ENCODE results near the gene CPT1C. TPM values are rescaled to one million over a fixed set of nuclear protein-coding genes. Genes with fewer than 3 reads are reported as not detected.

Gene CPT1C
- polyA plus RNA-seq, 1 donor from 2014 or later = 204 TPM

DNA sequence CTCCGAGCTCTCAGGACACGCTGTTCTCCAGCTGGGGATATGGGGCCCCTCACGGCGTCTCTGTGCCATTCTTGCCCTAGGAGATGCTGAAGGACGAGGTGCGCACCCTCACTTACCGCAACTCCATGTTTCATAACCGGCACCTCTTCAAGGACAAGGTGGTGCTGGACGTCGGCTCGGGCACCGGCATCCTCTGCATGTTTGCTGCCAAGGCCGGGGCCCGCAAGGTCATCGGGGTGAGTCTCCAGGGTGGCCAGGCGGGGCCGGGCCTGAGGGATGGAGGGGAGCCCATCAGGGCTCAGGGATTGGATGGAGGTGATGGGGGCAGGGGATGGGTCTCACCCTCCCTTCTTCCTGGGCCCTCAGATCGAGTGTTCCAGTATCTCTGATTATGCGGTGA is 9.1 kb upstream of the CPT1C start:
- H3K4me2 ChIP-seq (ENCODE audit: low read length) = no peak overlapping the region
- H3K9ac ChIP-seq (ENCODE audit: low read length) = no peak overlapping the region
- H3K36me3 ChIP-seq (ENCODE audit: insufficient read depth, low read length) = no peaks in the 10 kb centered on the region
- H4K20me1 ChIP-seq (ENCODE audit: insufficient read depth) = no peaks in the 10 kb centered on the region
- H3K4me3 ChIP-seq (ENCODE audit: low read length) = no peak overlapping the region
- H3K27me3 ChIP-seq (ENCODE audit: insufficient read depth, low read depth, low read length) = no peaks in the 10 kb centered on the region
- no peak for TF ChIP-seq SMC3 (conservative IDR thresholded peaks at IDR 0.05; ENCODE audit: poor library complexity)
- TF ChIP-seq TAF1 (IDR thresholded peaks at IDR 0.05; ENCODE audit: low read depth) = no peak
- TF ChIP-seq REST (IDR thresholded peaks at IDR 0.05; ENCODE audit: borderline replicate concordance) = no peak
- no peak for TF ChIP-seq CTCF (IDR thresholded peaks at IDR 0.05; ENCODE audit: poor library complexity, severe bottlenecking)
- TF ChIP-seq RAD21 (conservative IDR thresholded peaks at IDR 0.05) = no peak
- TF ChIP-seq POLR2AphosphoS5 (IDR thresholded peaks at IDR 0.05) = no peak
- TF ChIP-seq EP300 (conservative IDR thresholded peaks at IDR 0.05; ENCODE audit: poor library complexity, severe bottlenecking) = no peak
- no peak for TF ChIP-seq EZH2 (IDR thresholded peaks at IDR 0.05; ENCODE audit: borderline replicate concordance, insufficient read depth, low read length, poor library complexity, severe bottlenecking)
- no peak for TF ChIP-seq MXI1 (conservative IDR thresholded peaks at IDR 0.05; ENCODE audit: poor library complexity, severe bottlenecking)
- H3K79me2 ChIP-seq (replicated peaks; ENCODE audit: insufficient read depth, low read length) = peaks cover 35% of the 10 kb centered on the region
- H3F3A ChIP-seq (ENCODE audit: insufficient read depth, low read length, poor library complexity, severe bottlenecking) = peaks cover 3% of the 10 kb centered on the region
- no peak overlapping the region for H3K27ac ChIP-seq (ENCODE audit: low read length)
- H3K9me3 ChIP-seq (ENCODE audit: low read length) = no peaks in the 10 kb centered on the region
- no peak overlapping the region for H2AFZ ChIP-seq (ENCODE audit: low read depth, low read length)
- no peaks in the 10 kb centered on the region for H3K9me2 ChIP-seq (ENCODE audit: insufficient read depth, low read length)

DNA sequence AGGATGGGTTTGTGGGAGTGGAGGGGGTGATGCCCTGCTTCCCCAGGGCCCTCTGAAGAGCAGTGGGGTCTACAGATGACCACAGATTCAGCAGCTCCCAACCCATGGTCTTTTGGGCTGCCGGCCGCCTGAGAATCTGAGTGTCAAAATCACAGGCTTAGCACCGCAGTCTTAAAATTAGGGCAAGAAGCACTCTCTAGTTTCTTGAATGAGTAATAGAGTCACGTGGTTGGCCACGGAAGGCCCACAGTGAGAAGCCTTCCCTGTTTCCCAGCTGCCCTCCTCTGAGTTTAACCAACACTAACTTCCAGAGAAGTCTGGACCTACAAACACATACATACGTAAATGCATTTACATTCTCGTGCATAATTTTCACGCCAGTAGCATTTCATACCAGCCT is 8.6 kb upstream of the CPT1C start:
- Histone ChIP-seq H3K36me3 (ENCODE audit: insufficient read depth, low read length) (no peaks in the 10 kb centered on the region), H3K9ac (ENCODE audit: low read length) (no peak overlapping the region), H3K9me2 (ENCODE audit: insufficient read depth, low read length) (no peaks in the 10 kb centered on the region), H3K27ac (ENCODE audit: low read length) (no peak overlapping the region), H3K4me2 (ENCODE audit: low read length) (no peak overlapping the region), H3K27me3 (ENCODE audit: insufficient read depth, low read depth, low read length) (no peaks in the 10 kb centered on the region), H3F3A (ENCODE audit: insufficient read depth, low read length, poor library complexity, severe bottlenecking) (peaks cover 3% of the 10 kb centered on the region), H3K79me2 (replicated peaks; ENCODE audit: insufficient read depth, low read length) (peaks cover 35% of the 10 kb centered on the region), H3K4me3 (ENCODE audit: low read length) (no peak overlapping the region), H4K20me1 (ENCODE audit: insufficient read depth) (no peaks in the 10 kb centered on the region), H2AFZ (ENCODE audit: low read depth, low read length) (no peak overlapping the region), H3K9me3 (ENCODE audit: low read length) (no peaks in the 10 kb centered on the region)
- TF ChIP-seq TAF1 (IDR thresholded peaks at IDR 0.05; ENCODE audit: low read depth) (no peak), EZH2 (IDR thresholded peaks at IDR 0.05; ENCODE audit: borderline replicate concordance, insufficient read depth, low read length, poor library complexity, severe bottlenecking) (no peak), RAD21 (conservative IDR thresholded peaks at IDR 0.05) (no peak), POLR2AphosphoS5 (IDR thresholded peaks at IDR 0.05) (no peak), MXI1 (conservative IDR thresholded peaks at IDR 0.05; ENCODE audit: poor library complexity, severe bottlenecking) (no peak), SMC3 (conservative IDR thresholded peaks at IDR 0.05; ENCODE audit: poor library complexity) (no peak), CTCF (IDR thresholded peaks at IDR 0.05; ENCODE audit: poor library complexity, severe bottlenecking) (no peak), REST (IDR thresholded peaks at IDR 0.05; ENCODE audit: borderline replicate concordance) (no peak), EP300 (conservative IDR thresholded peaks at IDR 0.05; ENCODE audit: poor library complexity, severe bottlenecking) (no peak)
